Upper lobe of left lung (tissue), 6 donors: ENCODE data around the gene BCL7C. TPM values are rescaled to one million over a fixed set of nuclear protein-coding genes. Genes with fewer than 3 reads are reported as not detected.

ENCODE experiments used
- ATAC-seq, 2 donors: fragments of 200-7000 bp; cut with Tn5 transposase; one replicate each; pipeline ENCODE4 v1.9.1; 2022; ENCODE audit warnings: mild to moderate bottlenecking in 2 of 2, moderate library complexity in 2 of 2; ENCODE audit not compliant: low FRiP score in 2 of 2
- DNase-seq, 2 donors: peaks; one replicate each; pipeline ENCODE4 v3.0.0-alpha.2; 2019 to 2020
- H3K27ac ChIP-seq, 4 donors: fragments of 200-600 bp; sonication (generic); one replicate each; pipeline ENCODE4 v1.5.1; 2016 to 2019
- H3K27me3 ChIP-seq, 4 donors: fragments of 200-600 bp; sonication (generic); one replicate each; pipeline ENCODE4 v1.5.1; 2017 to 2019
- H3K36me3 ChIP-seq, 4 donors: fragments of 200-600 bp; sonication (generic); one replicate each; pipeline ENCODE4 v1.5.1; 2016 to 2019
- H3K4me1 ChIP-seq, 4 donors: fragments of 200-600 bp; sonication (generic); one replicate each; pipeline ENCODE4 v1.5.1; 2018 to 2019
- H3K4me3 ChIP-seq, 4 donors: fragments of 200-600 bp; sonication (generic); one replicate each; pipeline ENCODE4 v1.5.1; 2017 to 2019; ENCODE audit warnings: mild to moderate bottlenecking in 2 of 4, moderate library complexity in 1 of 4
- H3K9me3 ChIP-seq, 4 donors: fragments of 200-600 bp; sonication (generic); one replicate each; pipeline ENCODE4 v1.5.1; 2018 to 2019
- CTCF ChIP-seq, 6 experiments: fragments of 450-650 bp in 4 of 6; fragments of 200-600 bp in 2 of 6; sonication (generic) in 2 of 6; IDR thresholded peaks; one replicate each; pipeline ENCODE4 v1.5.1; 2016 to 2019; ENCODE audit warnings: antibody characterized with exemption in 6 of 6
- EP300 ChIP-seq, 4 donors: sonication (generic); formaldehyde crosslinking; IDR thresholded peaks; one replicate each; pipeline ENCODE4 v1.5.1; 2017; ENCODE audit warnings: antibody characterized with exemption in 4 of 4, control low read depth in 2 of 4
- POLR2A ChIP-seq, 4 donors: fragments of 450-650 bp; IDR thresholded peaks; one replicate each; pipeline ENCODE4 v1.5.1; 2016 to 2017; ENCODE audit warnings: antibody characterized with exemption in 4 of 4, mild to moderate bottlenecking in 2 of 4
- POLR2AphosphoS5 ChIP-seq, 2 donors: sonication (generic); formaldehyde crosslinking; IDR thresholded peaks; one replicate each; pipeline ENCODE4 v1.5.1; 2017; ENCODE audit warnings: antibody characterized with exemption in 2 of 2
- WGBS, 2 donors: methylation state at CpG; one replicate each; pipeline ENCODE4 v1.1.5; 2017 to 2018; 5-methylcytosine and 5-hydroxymethylcytosine counted together
- total RNA-seq, 6 donors: library from RNA; depleted of rRNA in 4 of 6; stranded (reverse); fragments of >200 nt in 4 of 6; gene quantifications; one replicate each; pipeline versions ENCODE4 v1.1.0 to v1.2.1, GENCODE V29; 2016 to 2021
- donor health status: DM: no; HTN: no; CAD: no; lungs with moderate emphysema.
- donor health status: DM: no; HTN: yes; CAD: no; lungs with severe emphysema.

Gene BCL7C
- total RNA-seq, 6 donors from 2014 or later = 15.7 to 32.8 (median 28.2) TPM

GRCh38 chr16:30922420-30922959 is 28.6 kb upstream of the BCL7C start:
- ATAC-seq = peak; percentile 92 to 97
- 0 to 1% methylated on average over 26 to 42 of the region's 42 CpGs for WGBS, 2 donors

GRCh38 chr16:30921748-30922419 is 28.0 kb upstream of the BCL7C start:
- DNase-seq (peak; percentile 66 to 92), ATAC-seq (peak; percentile 58 to 76)
- H3K27me3 ChIP-seq = no peaks in the 10 kb centered on the region
- H3K9me3 ChIP-seq = no peaks in the 10 kb centered on the region
- 0 to 1% methylated on average over 22 to 37 of the region's 37 CpGs for WGBS, 2 donors
- peaks cover 11 to 31% (median 17%) of the 10 kb centered on the region in 4 donors for H3K4me1 ChIP-seq
- peak overlapping the region; percentile 89 to 98 (median 96) for H3K27ac ChIP-seq
- peak; percentile 89 to 95 (median 94) for TF ChIP-seq CTCF (IDR thresholded peaks at IDR 0.05)
- TF ChIP-seq POLR2A (IDR thresholded peaks at IDR 0.05) = peak in 2 of 4 donors; percentile 12 to 13
- TF ChIP-seq POLR2AphosphoS5 (IDR thresholded peaks at IDR 0.05) = peak in 1 of 2 donors; percentile 22
- no peak for TF ChIP-seq EP300 (IDR thresholded peaks at IDR 0.05)
- peaks cover 0 to 7% (median 3%) of the 10 kb centered on the region in 4 donors for H3K36me3 ChIP-seq
- peak overlapping the region; percentile 9 to 82 (median 74) for H3K4me3 ChIP-seq

More at GRCh38 chr16:30922420-30922959, 28.6 kb upstream of the BCL7C start:
- Histone ChIP-seq H3K27me3 (no peaks in the 10 kb centered on the region), H3K4me3 (peak overlapping the region; percentile 49 to 82 (median 74)), H3K4me1 (peaks cover 11 to 33% (median 17%) of the 10 kb centered on the region in 4 donors), H3K36me3 (peaks cover 0 to 13% (median 6%) of the 10 kb centered on the region in 4 donors), H3K9me3 (no peaks in the 10 kb centered on the region), H3K27ac (peak overlapping the region; percentile 89 to 98 (median 96))
- TF ChIP-seq POLR2AphosphoS5 (IDR thresholded peaks at IDR 0.05) = peak; percentile 87 to 90
- peak in 1 of 4 donors; percentile 46 for TF ChIP-seq POLR2A (IDR thresholded peaks at IDR 0.05)
- no peak for TF ChIP-seq EP300 (IDR thresholded peaks at IDR 0.05)
- DNase-seq = peak; percentile 98 to 100

GRCh38 chr16:30921459-30921747 is 27.5 kb upstream of the BCL7C start:
- H3K27me3 ChIP-seq = no peaks in the 10 kb centered on the region
- ATAC-seq (no peak), DNase-seq (no peak)
- no peaks in the 10 kb centered on the region for H3K9me3 ChIP-seq
- no peak for TF ChIP-seq POLR2A (IDR thresholded peaks at IDR 0.05)
- WGBS, 2 donors = 26 to 28% methylated on average over 6 of the region's 6 CpGs
- H3K4me1 ChIP-seq = peaks cover 11 to 31% (median 17%) of the 10 kb centered on the region in 4 donors
- H3K27ac ChIP-seq = peak overlapping the region in 3 of 4 donors; percentile 96 to 98 (median 97)
- peak overlapping the region in 3 of 4 donors; percentile 66 to 82 (median 81) for H3K4me3 ChIP-seq
- peaks cover 0 to 2% (median under 1%) of the 10 kb centered on the region in 4 donors for H3K36me3 ChIP-seq

- no peak for ATAC-seq
- H3K4me1 ChIP-seq = peaks cover 11 to 31% (median 17%) of the 10 kb centered on the region in 4 donors
- no peaks in the 10 kb centered on the region for H3K9me3 ChIP-seq
- H3K27ac ChIP-seq = peak overlapping the region in 1 of 4 donors; percentile 97
- TF ChIP-seq EP300 (IDR thresholded peaks at IDR 0.05) (no peak), CTCF (IDR thresholded peaks at IDR 0.05) (no peak), POLR2A (IDR thresholded peaks at IDR 0.05) (no peak), POLR2AphosphoS5 (IDR thresholded peaks at IDR 0.05) (no peak)
- DNase-seq = no peak
- H3K36me3 ChIP-seq = no peaks in the 10 kb centered on the region
- 63 to 70% methylated on average over 2 of the region's 2 CpGs for WGBS, 2 donors
- H3K4me3 ChIP-seq = no peak overlapping the region
- H3K27me3 ChIP-seq = no peaks in the 10 kb centered on the region
Observed at GRCh38 chr16:30920891-30921290, 27.0 kb upstream of the BCL7C start.

GRCh38 chr16:30918614-30919013 is 24.7 kb upstream of the BCL7C start:
- 57 to 93% methylated on average over 1 of the region's 1 CpG for WGBS, 2 donors
- DNase-seq (no peak), ATAC-seq (no peak)
- Histone ChIP-seq H3K9me3 (no peaks in the 10 kb centered on the region), H3K27ac (no peak overlapping the region), H3K4me1 (peaks cover 3 to 14% (median 5%) of the 10 kb centered on the region in 4 donors), H3K27me3 (no peaks in the 10 kb centered on the region), H3K36me3 (no peaks in the 10 kb centered on the region), H3K4me3 (no peak overlapping the region)
- TF ChIP-seq POLR2AphosphoS5 (IDR thresholded peaks at IDR 0.05) = no peak
- no peak for TF ChIP-seq POLR2A (IDR thresholded peaks at IDR 0.05)
- TF ChIP-seq EP300 (IDR thresholded peaks at IDR 0.05) = no peak
- no peak for TF ChIP-seq CTCF (IDR thresholded peaks at IDR 0.05)
